Measurements from ENCODE around the gene ZMYND11.
A peak's percentile ranks its signal among the peaks of the same experiment; 100 is the strongest.

ZMYND11 gene

DNA sequence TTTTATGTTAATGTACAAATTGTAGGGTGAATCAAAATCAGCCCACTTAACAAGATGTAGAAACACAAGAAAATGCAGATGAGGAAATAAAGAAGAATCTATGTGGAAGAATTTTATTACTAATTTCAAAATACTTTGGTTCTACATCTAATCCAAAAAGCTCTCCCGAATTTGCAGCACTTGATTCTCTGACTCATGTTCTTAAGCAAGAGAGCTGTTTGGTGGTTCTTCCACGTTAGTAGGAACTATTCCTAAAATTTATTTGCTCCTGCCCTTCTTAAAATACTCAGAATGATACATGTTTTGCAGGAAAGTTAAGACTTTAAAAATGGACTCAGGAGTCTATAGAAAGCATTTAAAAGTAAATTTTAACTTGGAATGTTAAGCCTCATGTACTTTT is 91.8 kb downstream of the ZMYND11 start:
- TF ChIP-seq, protein P1, sequence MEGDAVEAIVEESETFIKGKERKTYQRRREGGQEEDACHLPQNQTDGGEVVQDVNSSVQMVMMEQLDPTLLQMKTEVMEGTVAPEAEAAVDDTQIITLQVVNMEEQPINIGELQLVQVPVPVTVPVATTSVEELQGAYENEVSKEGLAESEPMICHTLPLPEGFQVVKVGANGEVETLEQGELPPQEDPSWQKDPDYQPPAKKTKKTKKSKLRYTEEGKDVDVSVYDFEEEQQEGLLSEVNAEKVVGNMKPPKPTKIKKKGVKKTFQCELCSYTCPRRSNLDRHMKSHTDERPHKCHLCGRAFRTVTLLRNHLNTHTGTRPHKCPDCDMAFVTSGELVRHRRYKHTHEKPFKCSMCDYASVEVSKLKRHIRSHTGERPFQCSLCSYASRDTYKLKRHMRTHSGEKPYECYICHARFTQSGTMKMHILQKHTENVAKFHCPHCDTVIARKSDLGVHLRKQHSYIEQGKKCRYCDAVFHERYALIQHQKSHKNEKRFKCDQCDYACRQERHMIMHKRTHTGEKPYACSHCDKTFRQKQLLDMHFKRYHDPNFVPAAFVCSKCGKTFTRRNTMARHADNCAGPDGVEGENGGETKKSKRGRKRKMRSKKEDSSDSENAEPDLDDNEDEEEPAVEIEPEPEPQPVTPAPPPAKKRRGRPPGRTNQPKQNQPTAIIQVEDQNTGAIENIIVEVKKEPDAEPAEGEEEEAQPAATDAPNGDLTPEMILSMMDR (IDR thresholded peaks at IDR 0.05; ENCODE audit: low read depth, low read length): no peak
- Histone ChIP-seq H3K9me3 (no peaks in the 10 kb centered on the region), H3K27me3 (no peaks in the 10 kb centered on the region), H3K36me3 (no peaks in the 10 kb centered on the region), H3K4me3 (ENCODE audit: low read depth, low read length) (no peak overlapping the region), H3K4me1 (no peaks in the 10 kb centered on the region)
- DNase-seq: no peak

DNA sequence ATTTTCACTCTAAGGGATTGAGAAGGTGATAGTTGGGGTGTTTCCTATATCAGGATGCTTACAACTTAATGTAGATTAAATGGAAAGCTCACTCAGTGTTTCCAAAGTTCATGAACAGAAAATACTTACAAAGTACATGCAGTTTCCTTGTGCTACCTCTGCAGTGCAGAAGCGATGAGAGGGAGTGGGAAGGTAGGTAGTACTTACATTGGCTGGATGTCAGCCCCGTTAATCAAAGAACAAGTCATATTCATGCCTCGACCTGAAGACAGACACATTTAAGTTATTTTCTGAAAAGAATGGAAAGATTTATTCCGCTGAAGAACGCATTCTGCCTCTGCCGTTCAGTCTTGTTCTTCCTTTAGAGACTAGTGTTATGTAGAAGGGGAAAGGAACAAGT is 93.1 kb downstream of the ZMYND11 start:
- H3K36me3 ChIP-seq: no peaks in the 10 kb centered on the region
- H3K4me3 ChIP-seq (ENCODE audit: low read depth, low read length): no peak overlapping the region
- H3K4me1 ChIP-seq: no peaks in the 10 kb centered on the region
- TF ChIP-seq, protein P1 (IDR thresholded peaks at IDR 0.05; ENCODE audit: low read depth, low read length): no peak
- H3K27me3 ChIP-seq: no peaks in the 10 kb centered on the region
- DNase-seq: no peak
- no peaks in the 10 kb centered on the region for H3K9me3 ChIP-seq

DNA sequence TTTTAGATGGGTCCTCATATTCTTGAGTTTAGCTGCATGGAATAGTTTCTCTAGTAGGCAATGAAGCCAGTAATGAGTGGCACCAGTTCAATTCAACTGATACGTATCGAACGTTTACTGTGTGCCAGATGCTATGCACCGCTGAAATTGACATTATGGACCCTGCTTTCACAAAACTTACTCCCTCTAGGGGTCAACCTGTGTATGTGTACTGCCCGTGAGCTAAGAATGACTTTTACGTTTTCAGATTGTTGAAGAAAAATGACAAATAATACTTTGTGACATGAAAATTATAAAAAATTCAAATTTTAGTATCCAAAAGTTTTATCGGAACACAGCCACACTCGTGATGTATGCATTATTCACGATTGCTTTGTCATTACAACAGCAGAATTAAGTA is 95.5 kb downstream of the ZMYND11 start:
- DNase-seq: peak; percentile 46
- no peaks in the 10 kb centered on the region for H3K9me3 ChIP-seq
- H3K4me3 ChIP-seq (ENCODE audit: low read depth, low read length): no peak overlapping the region
- TF ChIP-seq, protein P1 (IDR thresholded peaks at IDR 0.05; ENCODE audit: low read depth, low read length): peak; percentile 84
- H3K36me3 ChIP-seq: no peaks in the 10 kb centered on the region
- peaks cover 13% of the 10 kb centered on the region for H3K4me1 ChIP-seq
- H3K27me3 ChIP-seq: no peaks in the 10 kb centered on the region

DNA sequence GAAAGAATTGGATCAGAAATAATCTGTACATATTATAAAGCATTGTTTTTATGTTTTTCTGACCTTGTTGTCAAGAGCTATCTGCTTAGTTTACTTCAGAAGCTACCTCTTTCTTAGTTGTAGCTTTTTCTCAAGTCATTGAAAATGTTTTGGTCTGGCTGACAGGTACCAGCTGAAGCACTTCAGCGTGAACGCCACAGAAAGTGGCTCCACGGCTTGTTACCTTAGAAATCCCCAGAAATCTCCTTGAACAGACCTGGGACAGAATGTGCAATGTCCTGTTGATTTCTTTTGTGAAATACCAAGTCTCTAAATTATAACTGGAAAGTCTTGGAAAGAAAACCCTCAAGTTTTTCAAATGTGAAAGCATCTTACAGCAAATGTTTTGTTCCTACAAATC is 96.8 kb downstream of the ZMYND11 start:
- H3K4me1 ChIP-seq: peaks cover 19% of the 10 kb centered on the region

DNA sequence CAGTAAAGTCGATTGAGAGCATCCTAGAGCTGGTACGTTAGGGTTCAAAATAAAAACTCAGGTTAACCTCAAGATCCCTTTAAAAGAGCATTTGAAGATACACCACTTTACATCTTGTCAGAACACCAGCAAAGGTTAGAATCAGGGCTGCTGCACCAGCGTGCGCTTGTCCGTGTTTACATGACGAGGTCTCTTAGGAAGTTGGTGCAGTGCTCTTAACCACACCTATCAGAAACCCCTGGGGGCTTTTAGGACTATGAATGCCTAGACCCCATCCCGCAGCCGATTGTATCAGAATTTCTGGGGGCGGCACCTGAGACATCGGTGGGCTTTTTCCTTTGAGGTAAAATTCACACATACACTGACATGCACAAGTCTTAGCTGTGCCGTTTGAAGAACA is 97.6 kb downstream of the ZMYND11 start:
- H3K36me3 ChIP-seq: no peaks in the 10 kb centered on the region
- H3K9me3 ChIP-seq: no peaks in the 10 kb centered on the region
- no peak for DNase-seq
- TF ChIP-seq, protein P1 (IDR thresholded peaks at IDR 0.05; ENCODE audit: low read depth, low read length): no peak
- no peak overlapping the region for H3K4me3 ChIP-seq (ENCODE audit: low read depth, low read length)
- peaks cover 19% of the 10 kb centered on the region for H3K4me1 ChIP-seq
- H3K27me3 ChIP-seq: no peaks in the 10 kb centered on the region

More for the DNA sequence above, 96.8 kb downstream of the ZMYND11 start:
- no peak overlapping the region for H3K4me3 ChIP-seq (ENCODE audit: low read depth, low read length)
- H3K9me3 ChIP-seq: no peaks in the 10 kb centered on the region
- H3K36me3 ChIP-seq: no peaks in the 10 kb centered on the region
- no peaks in the 10 kb centered on the region for H3K27me3 ChIP-seq
- TF ChIP-seq, protein P1 (IDR thresholded peaks at IDR 0.05; ENCODE audit: low read depth, low read length): no peak
- DNase-seq: no peak

DNA sequence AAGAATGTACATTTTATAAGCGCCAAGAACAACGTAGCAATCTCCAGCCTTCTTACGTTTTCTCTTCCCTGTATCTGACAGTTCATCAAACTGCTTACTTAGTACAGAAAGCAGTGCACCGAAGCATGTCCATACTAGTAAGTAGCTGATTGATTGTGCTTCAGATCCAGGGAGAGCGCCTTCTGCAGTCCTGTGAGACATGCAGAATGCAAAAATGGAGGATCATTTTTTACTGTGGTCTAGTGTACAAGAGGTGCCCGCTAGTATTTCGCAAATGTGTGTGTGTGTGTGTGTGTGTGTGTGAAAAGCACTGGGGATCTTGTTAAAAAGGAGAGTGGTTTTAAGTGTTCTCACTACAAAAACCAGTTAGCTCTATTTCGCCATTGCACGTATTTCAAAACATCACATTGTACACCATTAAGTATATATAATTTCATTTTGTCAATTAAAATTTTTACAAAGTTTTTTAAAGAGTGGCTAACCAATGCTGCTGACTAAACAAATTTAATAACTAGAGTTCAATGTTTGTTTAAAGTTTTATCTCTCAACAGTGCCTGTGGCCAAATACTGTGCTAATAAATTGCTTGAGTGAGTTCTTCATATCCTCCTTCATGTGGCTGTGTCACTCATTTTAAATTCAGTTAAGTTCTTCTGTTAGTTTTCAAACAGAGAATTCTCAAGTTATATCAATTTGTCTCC is 99.6 kb downstream of the ZMYND11 start:
- TF ChIP-seq, protein P1 (IDR thresholded peaks at IDR 0.05; ENCODE audit: low read depth, low read length): no peak
- Histone ChIP-seq H3K4me3 (ENCODE audit: low read depth, low read length) (no peak overlapping the region), H3K36me3 (no peaks in the 10 kb centered on the region), H3K9me3 (no peaks in the 10 kb centered on the region), H3K27me3 (no peaks in the 10 kb centered on the region), H3K4me1 (peaks cover 19% of the 10 kb centered on the region)
- peak; percentile 25 for DNase-seq
